DOHH2 (cell line): ENCODE results near the gene CCDC85B.

Experiments used
- H3F3A ChIP-seq: fragments of 200-600 bp; sonication (generic), shearing (Covaris generic); 2 replicates; pipeline ENCODE4 v1.6.0; 2016; ENCODE audit warnings: antibody characterized with exemption, mild to moderate bottlenecking; ENCODE audit not compliant: control insufficient read depth, insufficient read depth
- H3K27ac ChIP-seq: fragments of 200-600 bp; sonication (generic); 2 replicates; pipeline ENCODE4 v1.5.1; 2014; ENCODE audit warnings: low read depth, mild to moderate bottlenecking, low read length, moderate library complexity
- H3K27me3 ChIP-seq: fragments of 200-600 bp; sonication (generic); 2 replicates; pipeline ENCODE4 v1.6.1; 2014; ENCODE audit warnings: mild to moderate bottlenecking, low read length, mixed read lengths; ENCODE audit not compliant: control insufficient read depth
- H3K36me3 ChIP-seq: fragments of 200-600 bp; sonication (generic); 2 replicates; pipeline ENCODE4 v1.6.1; 2014; ENCODE audit warnings: mild to moderate bottlenecking, low read length, moderate library complexity, mixed read lengths; ENCODE audit not compliant: control insufficient read depth
- H3K4me1 ChIP-seq: fragments of 200-600 bp; sonication (generic); 2 replicates; pipeline ENCODE4 v1.6.1; 2014; ENCODE audit warnings: mild to moderate bottlenecking, low read length, mixed read lengths; ENCODE audit not compliant: control insufficient read depth
- H3K4me2 ChIP-seq: fragments of 200-600 bp; sonication (generic); 2 replicates; pipeline ENCODE4 v1.6.0; 2014; ENCODE audit warnings: mild to moderate bottlenecking, low read length, moderate library complexity
- H3K4me3 ChIP-seq: fragments of 200-600 bp; sonication (generic); 2 replicates; pipeline ENCODE4 v1.5.1; 2014; ENCODE audit warnings: mild to moderate bottlenecking, low read length, mixed read lengths
- H3K79me2 ChIP-seq: fragments of 200-600 bp; sonication (generic); 2 replicates; pipeline ENCODE4 v1.6.1; 2014; ENCODE audit warnings: mild to moderate bottlenecking, low read length, mixed read lengths; ENCODE audit not compliant: control insufficient read depth
- H3K9me2 ChIP-seq: fragments of 200-600 bp; sonication (generic); replicated peaks from 2 replicates; pipeline ENCODE4 v1.6.1; 2014; ENCODE audit warnings: mild to moderate bottlenecking, low read length, mixed read lengths; ENCODE audit not compliant: control insufficient read depth
- H3K9me3 ChIP-seq: fragments of 200-600 bp; sonication (generic); 2 replicates; pipeline ENCODE4 v1.6.1; 2014; ENCODE audit warnings: antibody characterized with exemption, low read length, mixed read lengths; ENCODE audit not compliant: control insufficient read depth, insufficient read depth
- H4K20me1 ChIP-seq: fragments of 200-600 bp; sonication (generic); 2 replicates; pipeline ENCODE4 v1.6.0; 2014; ENCODE audit warnings: low read depth, mild to moderate bottlenecking, antibody characterized with exemption, low read length, moderate library complexity; ENCODE audit not compliant: control insufficient read depth, insufficient read depth
- CTCF ChIP-seq: fragments of 200-600 bp; sonication (generic); IDR thresholded peaks from one replicate; pipeline ENCODE4 v1.5.1; 2014; ENCODE audit warnings: antibody characterized with exemption, mild to moderate bottlenecking, low read depth, low read length; ENCODE audit not compliant: poor library complexity, severe bottlenecking
- EZH2phosphoT487 ChIP-seq: fragments of 200-600 bp; sonication (generic); IDR thresholded peaks from 2 replicates; pipeline ENCODE4 v1.6.1; 2017; ENCODE audit warnings: borderline replicate concordance, mild to moderate bottlenecking, antibody characterized with exemption, low read length, moderate library complexity, mixed read lengths

Gene CCDC85B

GRCh38 chr11:65851811-65852507, 38.5 kb upstream of the CCDC85B start:
- H3K9me3 ChIP-seq = peaks cover 5% of the 10 kb centered on the region; the same call in 1 of the 2 replicates
- no peaks in the 10 kb centered on the region for H3K9me2 ChIP-seq
- H3K36me3 ChIP-seq = peaks cover 59% of the 10 kb centered on the region
- H3F3A ChIP-seq = peaks cover 27% of the 10 kb centered on the region
- H3K4me1 ChIP-seq = peaks cover 7% of the 10 kb centered on the region
- H3K79me2 ChIP-seq = peaks cover 28% of the 10 kb centered on the region
- H3K27me3 ChIP-seq = 0 out of 2 replicates have a peak, but pooled peaks cover 2% of the 10 kb centered on the region
- no peak overlapping the region for H3K4me3 ChIP-seq
- no peak for TF ChIP-seq CTCF
- TF ChIP-seq EZH2phosphoT487 = no peak
- H3K4me2 ChIP-seq = no peak overlapping the region
- no peak overlapping the region for H3K27ac ChIP-seq
- peaks cover 20% of the 10 kb centered on the region for H4K20me1 ChIP-seq

- Histone ChIP-seq H4K20me1 (peaks cover 20% of the 10 kb centered on the region), H3F3A (peaks cover 27% of the 10 kb centered on the region), H3K36me3 (peaks cover 65% of the 10 kb centered on the region), H3K4me2 (no peak overlapping the region), H3K9me3 (peaks cover 5% of the 10 kb centered on the region; the same call in 1 of the 2 replicates), H3K79me2 (peaks cover 35% of the 10 kb centered on the region), H3K27me3 (0 out of 2 replicates have a peak, but pooled peaks cover 2% of the 10 kb centered on the region), H3K27ac (no peak overlapping the region), H3K4me3 (no peak overlapping the region), H3K9me2 (no peaks in the 10 kb centered on the region), H3K4me1 (peaks cover 7% of the 10 kb centered on the region)
- TF ChIP-seq CTCF (no peak), EZH2phosphoT487 (no peak)
Measured at GRCh38 chr11:65852508-65853245, 37.8 kb upstream of the CCDC85B start.

GRCh38 chr11:65853246-65853979, 37.1 kb upstream of the CCDC85B start:
- TF ChIP-seq CTCF = peak; percentile 27
- no peak for TF ChIP-seq EZH2phosphoT487
- Histone ChIP-seq H3K4me1 (peaks cover 7% of the 10 kb centered on the region), H3K4me3 (no peak overlapping the region), H3K36me3 (peaks cover 65% of the 10 kb centered on the region), H3K9me3 (peaks cover 5% of the 10 kb centered on the region; the same call in 1 of the 2 replicates), H3K79me2 (peaks cover 38% of the 10 kb centered on the region), H3K27me3 (0 out of 2 replicates have a peak, but pooled peaks cover 2% of the 10 kb centered on the region), H3K9me2 (no peaks in the 10 kb centered on the region), H3F3A (peaks cover 28% of the 10 kb centered on the region), H3K4me2 (no peak overlapping the region), H4K20me1 (peaks cover 20% of the 10 kb centered on the region), H3K27ac (no peak overlapping the region)
